Measurements from ENCODE around the gene ATP6V0B. TPM values are rescaled to one million over a fixed set of nuclear protein-coding genes. Genes with fewer than 3 reads are reported as not detected.
A peak's percentile ranks its signal among the peaks of the same experiment; 100 is the strongest.

ATP6V0B gene
- total and polyA plus RNA-seq, 2 of the 13 experiments (the other 11 are each of a cell fraction or from before 2014, with no cell fraction given) = 157 to 161 TPM

GRCh38 chr1:43946236-43947060, 28.3 kb upstream of the ATP6V0B start, which contains the start of gene IPO13 (continued):
- TF ChIP-seq GLMP (CRISPR knock-in tag; IDR thresholded peaks at IDR 0.05; ENCODE audit: borderline replicate concordance) = no peak
- no peak for TF ChIP-seq ZFAT (CRISPR knock-in tag; conservative IDR thresholded peaks at IDR 0.05)
- TF ChIP-seq STAG1 (CRISPR knock-in tag; IDR thresholded peaks at IDR 0.05) = peak; percentile 70
- TF ChIP-seq RAD51 (IDR thresholded peaks at IDR 0.05; ENCODE audit: borderline replicate concordance) = peak; percentile 48; the same call in 1 of the 2 replicates
- TF ChIP-seq FOXK1 (CRISPR knock-in tag; IDR thresholded peaks at IDR 0.05; ENCODE audit: borderline replicate concordance, low read depth) = peak; percentile 90
- no peak for TF ChIP-seq ZNF878 (CRISPR knock-in tag; IDR thresholded peaks at IDR 0.05)
- 0 out of 2 replicates have a peak, but pooled peaks have one; percentile 17 for TF ChIP-seq SP140L (CRISPR knock-in tag; IDR thresholded peaks at IDR 0.05; ENCODE audit: borderline replicate concordance)
- TF ChIP-seq NBN (conservative IDR thresholded peaks at IDR 0.05) = no peak
- TF ChIP-seq AHDC1 (CRISPR knock-in tag; IDR thresholded peaks at IDR 0.05; ENCODE audit: borderline replicate concordance) = peak; percentile 70; the same call in 1 of the 2 replicates
- peak; percentile 76; the same call in 1 of the 2 replicates for TF ChIP-seq NR0B2 (CRISPR knock-in tag; IDR thresholded peaks at IDR 0.05)
- TF ChIP-seq ZBTB46 (CRISPR knock-in tag; IDR thresholded peaks at IDR 0.05; ENCODE audit: borderline replicate concordance) = peak; percentile 29; the same call in 1 of the 2 replicates
- peak; percentile 99 for TF ChIP-seq ZNF580 (CRISPR knock-in tag; IDR thresholded peaks at IDR 0.05; ENCODE audit: borderline replicate concordance, low read depth)
- 0 out of 2 replicates have a peak, but pooled peaks have one; percentile 66 for TF ChIP-seq ZNF891 (CRISPR knock-in tag; IDR thresholded peaks at IDR 0.05)
- no peak for TF ChIP-seq FIP1L1 (IDR thresholded peaks at IDR 0.05; ENCODE audit: borderline replicate concordance, insufficient read depth, low read depth, low read length)
- peak; percentile 87 for TF ChIP-seq TAF1 (CRISPR knock-in tag; IDR thresholded peaks at IDR 0.05)
- no peak; the same call in 1 of the 2 replicates for TF ChIP-seq ZNF383 (CRISPR knock-in tag; IDR thresholded peaks at IDR 0.05; ENCODE audit: borderline replicate concordance)
- peak; percentile 38; the same call in 1 of the 2 replicates for TF ChIP-seq ZNF644 (CRISPR knock-in tag; IDR thresholded peaks at IDR 0.05; ENCODE audit: low read depth)
- peak; percentile 80; the same call in 1 of the 2 replicates for TF ChIP-seq MEIS2 (CRISPR knock-in tag; IDR thresholded peaks at IDR 0.05)
- peak; percentile 82 for TF ChIP-seq KAT8 (CRISPR knock-in tag; IDR thresholded peaks at IDR 0.05)

Measured in HepG2 (cell line).